Muscle of leg (tissue), 11 donors: ENCODE results near the gene FAM217A. TPM values are rescaled to one million over a fixed set of nuclear protein-coding genes. Genes with fewer than 3 reads are reported as not detected.
"Not testable (repeated sequence)": the region's sequence is repeated elsewhere in the genome, so short reads cannot be mapped to it uniquely, and the experiment has no call there.

Experiments used
- DNase-seq: peaks from one replicate; pipeline ENCODE4 v3.0.0; 2013
- H3K27ac ChIP-seq: one replicate; pipeline ENCODE4 v1.5.1; 2013; ENCODE audit warnings: mild to moderate bottlenecking, low read length, control low read depth
- H3K27me3 ChIP-seq: one replicate; pipeline ENCODE4 v1.6.1; 2013; ENCODE audit warnings: low read length; ENCODE audit not compliant: control insufficient read depth, insufficient read depth
- H3K36me3 ChIP-seq: one replicate; pipeline ENCODE4 v1.6.1; 2013; ENCODE audit warnings: low read length; ENCODE audit not compliant: control insufficient read depth, insufficient read depth
- H3K4me1 ChIP-seq: one replicate; pipeline ENCODE4 v1.6.1; 2013; ENCODE audit warnings: low read length; ENCODE audit not compliant: control insufficient read depth, insufficient read depth
- H3K4me3 ChIP-seq: one replicate; pipeline ENCODE4 v1.5.1; 2013; ENCODE audit warnings: low read length, control low read depth
- H3K9me3 ChIP-seq: replicated peaks from 2 replicates; pipeline ENCODE4 v1.6.1; 2013; ENCODE audit warnings: low read depth, low read length; ENCODE audit not compliant: control insufficient read depth
- WGBS: methylation state at CpG from one replicate; pipeline ENCODE4 v1.1.5; 2013; ENCODE audit warnings: missing lambda C conversion rate; ENCODE audit not compliant: insufficient coverage; 5-methylcytosine and 5-hydroxymethylcytosine counted together
- polyA plus RNA-seq, 8 donors: library from polyadenylated mRNA; unstranded; fragments of 120-200 nt; gene quantifications; one replicate each; pipeline versions ENCODE4 v1.2.1 to v1.2.3, GENCODE V29; 2013; ENCODE audit warnings: inconsistent platforms in 1 of 8, low replicate concordance in 1 of 8; ENCODE audit not compliant: insufficient read length in 8 of 8, insufficient read depth in 1 of 8
- total RNA-seq: library from RNA; stranded (reverse); fragments of 120-200 nt; gene quantifications from one replicate; pipeline ENCODE4 v1.2.4, GENCODE V29; 2013

The FAM217A gene
- total and polyA plus RNA-seq, 9 donors: 0.49 to 1.1 (median 0.75) TPM; not detected in 3

DNA sequence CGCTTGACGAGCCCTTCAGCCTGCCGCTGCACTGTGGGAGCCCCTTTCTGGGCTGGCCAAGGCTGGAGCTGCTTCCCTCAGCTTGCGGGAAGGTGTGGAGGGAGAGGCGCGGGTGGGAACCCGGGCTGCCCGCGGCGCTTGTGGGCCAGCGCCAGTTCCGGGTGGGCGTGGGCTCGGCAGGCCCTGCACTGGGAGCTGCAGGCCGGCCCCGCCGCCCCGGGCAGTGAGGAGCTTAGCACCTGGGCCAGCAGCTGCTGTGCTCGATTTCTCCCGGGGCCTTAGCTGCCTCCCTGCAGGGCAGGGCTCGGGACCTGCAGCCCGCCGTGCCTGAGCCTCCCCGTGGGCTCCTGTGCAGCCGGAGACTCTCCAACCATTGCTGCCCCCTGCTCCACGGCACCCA is 11.1 kb upstream of the FAM217A start:
- not testable (repeated sequence) for H3K27me3 ChIP-seq, H3K27ac ChIP-seq, H3K4me1 ChIP-seq, H3K9me3 ChIP-seq, DNase-seq, H3K36me3 ChIP-seq, H3K4me3 ChIP-seq
- WGBS: 95% methylated on average over 23 of the region's 26 CpGs

DNA sequence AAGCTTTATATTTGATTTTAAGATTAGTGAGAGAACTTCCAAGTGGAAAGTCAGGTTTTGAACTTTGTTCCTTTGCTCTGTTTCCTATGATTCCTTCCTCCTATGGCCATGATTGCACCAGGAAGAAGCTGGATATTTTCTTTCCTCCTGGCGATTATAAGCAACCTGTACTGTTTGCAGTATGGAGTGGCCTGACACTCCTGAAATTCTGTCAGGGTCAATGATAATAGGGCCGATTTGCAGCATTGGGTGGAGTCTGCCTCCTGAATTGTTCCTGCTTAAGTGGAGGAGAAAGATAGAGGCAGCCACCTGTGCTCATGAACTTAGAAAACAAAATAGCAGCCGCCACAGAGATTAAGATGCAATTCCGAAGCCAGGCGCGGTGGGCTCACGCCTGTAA is 9.8 kb upstream of the FAM217A start:
- H3K4me3 ChIP-seq: no peak overlapping the region
- DNase-seq: no peak
- no peaks in the 10 kb centered on the region for H3K36me3 ChIP-seq
- no peaks in the 10 kb centered on the region for H3K4me1 ChIP-seq
- H3K27ac ChIP-seq: no peak overlapping the region
- 87% methylated on average over 7 of the region's 7 CpGs for WGBS
- H3K27me3 ChIP-seq: no peaks in the 10 kb centered on the region
- no peaks in the 10 kb centered on the region for H3K9me3 ChIP-seq

DNA sequence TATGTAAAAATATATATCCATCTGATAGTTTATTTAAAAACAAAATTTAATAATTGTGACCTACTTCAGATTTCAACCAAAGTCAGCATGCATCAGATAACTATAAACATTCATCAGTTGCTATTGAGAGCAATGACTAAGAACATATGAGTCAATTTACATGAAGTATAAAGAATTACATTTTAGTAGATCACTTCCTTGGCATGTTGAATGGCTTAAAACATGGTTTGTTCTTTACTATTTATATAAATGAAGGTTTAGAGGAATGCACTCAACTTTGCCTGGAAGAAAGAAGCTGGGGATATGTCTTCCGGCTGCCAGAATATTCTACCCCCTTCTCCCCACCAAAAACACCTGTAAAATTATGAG is 6.4 kb upstream of the FAM217A start:
- no peak overlapping the region for H3K4me3 ChIP-seq
- no peak overlapping the region for H3K27ac ChIP-seq
- WGBS: no CpG with 5 or more reads among the region's 1 CpG
- H3K36me3 ChIP-seq: no peaks in the 10 kb centered on the region
- no peaks in the 10 kb centered on the region for H3K9me3 ChIP-seq
- no peaks in the 10 kb centered on the region for H3K4me1 ChIP-seq
- no peaks in the 10 kb centered on the region for H3K27me3 ChIP-seq
- DNase-seq: no peak

DNA sequence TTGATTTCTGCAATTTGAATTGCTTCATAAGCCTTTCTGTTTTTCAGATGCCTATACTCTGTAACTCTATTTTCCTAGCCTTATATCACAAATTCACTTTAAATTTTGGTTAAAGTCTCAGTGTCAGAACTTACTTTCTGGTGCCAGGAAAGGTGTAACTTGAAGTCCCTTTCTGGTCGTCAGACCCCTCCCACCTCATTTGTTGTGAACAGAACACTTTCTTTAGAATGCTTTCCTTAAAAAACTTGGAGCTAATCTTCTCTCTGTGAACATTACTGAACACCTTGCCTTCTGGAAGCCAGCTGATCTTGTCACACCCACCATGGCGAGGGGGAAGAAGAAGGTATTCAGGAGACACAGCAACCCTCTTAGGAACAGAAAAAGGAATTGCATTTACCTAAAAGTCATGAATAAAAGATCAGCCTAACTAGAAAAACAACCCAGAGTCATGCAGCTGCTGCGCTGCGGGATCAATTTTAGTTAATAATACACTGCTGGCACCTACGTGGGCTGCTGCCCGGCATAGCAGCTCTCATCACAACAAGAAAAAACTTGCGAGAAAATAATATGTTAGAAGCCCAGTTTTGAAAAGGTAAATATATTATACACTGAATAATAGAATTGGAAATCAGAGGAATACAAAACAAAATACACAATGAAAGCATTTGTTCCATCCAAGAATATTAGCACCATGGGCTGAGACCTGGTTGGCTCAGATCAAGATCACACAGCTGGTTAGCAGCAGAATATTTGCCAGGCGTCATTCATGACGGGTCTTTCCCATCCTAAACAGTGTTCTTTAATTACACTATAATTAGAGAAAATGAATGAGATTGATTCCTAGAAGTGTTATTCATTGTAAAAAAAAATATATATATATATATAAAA is 5.8 kb upstream of the FAM217A start:
- Histone ChIP-seq H3K27me3 (no peaks in the 10 kb centered on the region), H3K9me3 (no peaks in the 10 kb centered on the region), H3K36me3 (no peaks in the 10 kb centered on the region), H3K4me1 (no peaks in the 10 kb centered on the region), H3K4me3 (no peak overlapping the region), H3K27ac (no peak overlapping the region)
- WGBS: 17% methylated on average over 1 of the region's 9 CpGs
- DNase-seq: no peak

DNA sequence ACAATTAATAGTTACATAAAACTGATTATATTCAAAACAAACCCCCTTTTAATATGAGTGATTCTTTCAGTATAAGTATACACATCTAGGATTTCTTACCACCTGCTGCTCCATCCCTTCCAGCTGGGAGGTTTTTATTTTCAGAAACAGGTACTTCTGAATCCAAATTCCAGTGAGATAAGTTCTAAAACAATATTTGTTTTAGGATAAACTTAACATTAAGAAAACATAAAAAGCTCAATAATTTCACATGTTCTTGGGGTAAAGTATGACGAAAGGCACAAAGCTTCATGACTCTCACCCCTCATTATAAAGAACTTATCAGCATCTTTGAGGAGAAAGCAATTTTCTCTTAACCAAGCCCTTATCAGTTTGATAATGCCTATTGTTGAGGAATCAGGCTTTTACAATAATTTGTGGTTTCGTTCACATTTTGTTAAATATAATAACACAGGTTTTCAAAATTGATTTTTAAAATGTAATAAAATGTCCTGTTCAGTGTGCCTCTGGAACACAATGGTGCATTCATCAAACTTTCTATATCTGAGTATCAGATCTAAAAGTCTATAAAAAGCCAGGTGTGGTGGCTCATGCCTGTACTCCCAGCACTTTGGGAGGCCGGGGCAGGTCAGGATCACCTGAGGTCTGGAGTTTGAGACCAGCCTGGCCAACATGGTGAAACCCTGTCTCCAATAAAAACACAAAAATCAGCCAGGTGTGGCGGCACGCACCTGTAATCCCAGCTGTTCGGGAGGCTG is 4.3 kb downstream of the FAM217A start:
- Histone ChIP-seq H3K4me1 (no peaks in the 10 kb centered on the region), H3K4me3 (no peak overlapping the region), H3K9me3 (no peaks in the 10 kb centered on the region), H3K27ac (no peak overlapping the region), H3K36me3 (no peaks in the 10 kb centered on the region), H3K27me3 (peaks cover 5% of the 10 kb centered on the region)
- WGBS: 80% methylated on average over 1 of the region's 6 CpGs
- no peak for DNase-seq

DNA sequence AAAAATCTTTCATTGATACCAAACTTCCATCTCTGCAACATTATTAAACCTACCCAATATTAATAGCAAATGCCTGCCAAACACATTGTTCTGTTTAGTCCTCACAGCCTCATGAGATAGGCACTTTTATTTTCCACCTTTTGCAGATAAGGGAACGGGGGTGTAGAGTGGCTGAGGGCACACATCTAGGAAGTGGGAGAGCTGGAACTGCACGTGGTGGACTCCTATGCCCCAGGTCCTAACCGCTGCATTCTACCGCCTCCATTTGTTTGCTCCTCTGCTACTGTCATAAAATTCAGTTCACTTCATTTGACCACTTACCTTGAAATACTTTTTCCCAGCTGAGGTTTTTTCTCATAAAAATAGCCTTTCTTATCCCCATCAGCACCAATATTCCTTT is 7.6 kb downstream of the FAM217A start:
- Histone ChIP-seq H3K27ac (no peak overlapping the region), H3K27me3 (no peaks in the 10 kb centered on the region), H3K4me1 (no peaks in the 10 kb centered on the region), H3K4me3 (no peak overlapping the region), H3K9me3 (no peaks in the 10 kb centered on the region), H3K36me3 (no peaks in the 10 kb centered on the region)
- WGBS: 73% methylated on average over 3 of the region's 4 CpGs
- no peak for DNase-seq

DNA sequence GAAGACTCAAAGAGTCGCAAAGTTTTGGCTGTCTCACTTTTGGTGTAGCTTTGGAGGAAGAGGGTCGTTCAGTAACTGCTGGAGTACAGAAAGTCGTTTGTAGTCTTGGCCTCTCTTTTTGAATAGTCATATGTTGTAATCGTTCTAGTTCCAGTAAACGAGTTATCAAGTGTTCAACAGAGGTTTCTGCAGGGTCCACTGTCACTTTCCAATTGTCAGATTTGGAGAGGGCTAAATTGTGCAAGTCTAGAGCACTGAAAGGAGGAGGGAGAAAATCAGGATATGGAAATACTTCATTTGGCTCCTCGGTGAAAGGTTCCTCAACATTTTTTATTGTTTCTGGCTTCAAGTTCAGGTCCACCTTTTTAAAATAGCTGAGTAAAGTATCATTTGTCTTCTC is 9.7 kb downstream of the FAM217A start:
- H3K27me3 ChIP-seq: no peaks in the 10 kb centered on the region
- no peak overlapping the region for H3K4me3 ChIP-seq
- no peaks in the 10 kb centered on the region for H3K36me3 ChIP-seq
- 83% methylated on average over 5 of the region's 6 CpGs for WGBS
- no peak for DNase-seq
- no peak overlapping the region for H3K27ac ChIP-seq
- no peaks in the 10 kb centered on the region for H3K4me1 ChIP-seq
- H3K9me3 ChIP-seq: no peaks in the 10 kb centered on the region

DNA sequence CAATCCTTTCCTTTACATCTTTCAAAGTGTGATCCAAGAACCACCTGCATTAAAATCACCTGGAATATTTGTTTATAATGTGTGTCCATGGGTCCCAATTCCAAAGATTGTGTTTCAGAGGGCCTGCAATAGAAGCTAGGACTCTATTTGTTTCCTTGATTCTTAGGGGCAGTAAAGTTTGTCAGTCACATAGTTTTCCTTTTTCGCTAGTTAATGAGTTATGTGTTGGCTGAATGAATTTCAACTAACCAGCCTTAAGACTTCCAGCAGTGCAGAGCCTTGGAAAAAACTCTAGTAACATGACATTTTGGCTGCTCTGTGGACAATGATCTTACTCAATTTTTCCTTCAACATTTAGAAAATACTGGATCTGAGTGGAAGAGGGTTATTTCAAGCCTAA is 11.3 kb downstream of the FAM217A start:
- DNase-seq: peak; percentile 9
- H3K36me3 ChIP-seq: peaks cover under 1% of the 10 kb centered on the region
- WGBS: no CpG with 5 or more reads among the region's 1 CpG
- no peaks in the 10 kb centered on the region for H3K9me3 ChIP-seq
- H3K4me3 ChIP-seq: no peak overlapping the region
- no peaks in the 10 kb centered on the region for H3K4me1 ChIP-seq
- H3K27ac ChIP-seq: no peak overlapping the region
- H3K27me3 ChIP-seq: no peaks in the 10 kb centered on the region

DNA sequence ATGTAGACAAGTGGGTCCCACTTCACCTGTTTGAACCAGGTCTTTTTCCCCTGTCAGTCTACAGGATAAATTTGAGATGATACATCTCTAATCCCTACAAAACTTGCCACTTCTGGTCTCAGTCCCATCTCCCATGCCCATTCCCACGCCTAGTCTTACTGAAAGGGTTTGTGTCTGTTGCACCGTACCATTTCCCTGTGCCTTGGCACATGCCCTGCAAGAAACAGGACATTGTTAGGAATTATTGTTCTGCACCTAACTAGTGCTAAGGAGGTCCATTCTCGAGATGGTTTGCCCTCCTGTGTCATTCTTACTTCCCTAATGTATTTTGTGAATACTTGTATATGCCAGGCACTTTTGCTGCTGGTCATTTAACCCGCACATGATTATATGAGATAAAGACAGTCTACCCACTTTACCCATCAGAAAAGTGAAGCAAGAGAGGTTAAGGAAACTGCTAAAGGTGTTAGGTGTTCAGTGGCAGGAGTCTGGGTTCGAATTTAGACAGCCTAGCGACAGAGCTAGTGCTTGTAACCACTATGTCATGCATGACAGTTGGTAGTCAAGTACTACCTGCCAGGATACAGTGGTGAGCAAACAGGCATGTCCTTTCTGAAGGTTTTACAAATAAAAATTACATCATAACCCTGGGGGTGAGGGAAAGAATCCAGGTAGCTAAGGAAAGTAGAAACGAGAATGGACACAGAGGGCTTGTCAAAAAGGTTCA is 12.7 kb downstream of the FAM217A start:
- no peak for DNase-seq
- H3K36me3 ChIP-seq: peaks cover 6% of the 10 kb centered on the region
- no peaks in the 10 kb centered on the region for H3K27me3 ChIP-seq
- H3K9me3 ChIP-seq: no peaks in the 10 kb centered on the region
- no peak overlapping the region for H3K4me3 ChIP-seq
- H3K4me1 ChIP-seq: no peaks in the 10 kb centered on the region
- H3K27ac ChIP-seq: no peak overlapping the region
- no CpG with 5 or more reads among the region's 7 CpGs for WGBS
